MM.1S (cell line): ENCODE data around the gene LHFPL2.

Source experiments
- CTCF ChIP-seq: fragments of 300-600 bp; sonication (generic); IDR thresholded peaks from 2 replicates; pipeline ENCODE4 v1.5.1; 2016; ENCODE audit warnings: antibody characterized with exemption, low read length, mixed read lengths
- EZH2 ChIP-seq: fragments of 300-600 bp; sonication (generic); optimal IDR thresholded peaks from 2 replicates; pipeline ENCODE3; 2017; ENCODE audit warnings: low read depth, mild to moderate bottlenecking, antibody characterized with exemption, low read length, mixed read lengths

- TF ChIP-seq CTCF (no peak), EZH2 (no peak)
Observed at GRCh38 chr5:78545406-78545805, 103.2 kb downstream of the LHFPL2 start.
